ENCODE data around the gene MPZL1. TPM values are rescaled to one million over a fixed set of nuclear protein-coding genes. Genes with fewer than 3 reads are reported as not detected.

The MPZL1 gene
- total RNA-seq, 1 donor from 2014 or later, result 133 TPM

DNA sequence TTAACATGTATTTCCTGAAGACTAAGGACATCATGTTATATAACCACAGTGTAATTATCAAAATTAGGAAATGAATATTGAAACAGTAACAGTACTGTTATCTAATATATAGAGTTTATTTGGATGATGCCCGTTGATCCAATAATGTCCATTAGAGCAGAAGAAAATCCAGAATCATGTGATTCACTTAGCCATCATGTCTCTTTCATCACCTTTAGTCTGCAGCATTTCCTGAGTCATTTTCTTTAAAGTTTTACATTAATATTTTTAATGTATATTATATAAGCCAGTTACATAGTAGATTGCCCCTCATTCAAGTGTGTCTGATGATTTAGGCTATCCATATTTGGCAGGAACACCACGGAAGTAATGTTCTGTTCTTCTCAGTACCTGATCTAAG, 28.9 kb downstream of the MPZL1 start:
- H3K4me3 Mint-ChIP-seq (ENCODE audit: low read depth), result no peak overlapping the region
- H3K27me3 Mint-ChIP-seq, result no peaks in the 10 kb centered on the region
- DNase-seq (ENCODE audit: low spot score, unreplicated experiment), result no peak
- H3K4me1 Mint-ChIP-seq (ENCODE audit: low read depth), result peaks cover 42% of the 10 kb centered on the region
- TF ChIP-seq, protein P1, sequence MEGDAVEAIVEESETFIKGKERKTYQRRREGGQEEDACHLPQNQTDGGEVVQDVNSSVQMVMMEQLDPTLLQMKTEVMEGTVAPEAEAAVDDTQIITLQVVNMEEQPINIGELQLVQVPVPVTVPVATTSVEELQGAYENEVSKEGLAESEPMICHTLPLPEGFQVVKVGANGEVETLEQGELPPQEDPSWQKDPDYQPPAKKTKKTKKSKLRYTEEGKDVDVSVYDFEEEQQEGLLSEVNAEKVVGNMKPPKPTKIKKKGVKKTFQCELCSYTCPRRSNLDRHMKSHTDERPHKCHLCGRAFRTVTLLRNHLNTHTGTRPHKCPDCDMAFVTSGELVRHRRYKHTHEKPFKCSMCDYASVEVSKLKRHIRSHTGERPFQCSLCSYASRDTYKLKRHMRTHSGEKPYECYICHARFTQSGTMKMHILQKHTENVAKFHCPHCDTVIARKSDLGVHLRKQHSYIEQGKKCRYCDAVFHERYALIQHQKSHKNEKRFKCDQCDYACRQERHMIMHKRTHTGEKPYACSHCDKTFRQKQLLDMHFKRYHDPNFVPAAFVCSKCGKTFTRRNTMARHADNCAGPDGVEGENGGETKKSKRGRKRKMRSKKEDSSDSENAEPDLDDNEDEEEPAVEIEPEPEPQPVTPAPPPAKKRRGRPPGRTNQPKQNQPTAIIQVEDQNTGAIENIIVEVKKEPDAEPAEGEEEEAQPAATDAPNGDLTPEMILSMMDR (IDR thresholded peaks at IDR 0.05; ENCODE audit: unreplicated experiment), result no peak
- no peak overlapping the region for H3K27ac Mint-ChIP-seq
- H3K9me3 Mint-ChIP-seq (ENCODE audit: low read depth), result no peaks in the 10 kb centered on the region
- H3K36me3 Mint-ChIP-seq (ENCODE audit: insufficient read depth), result no peaks in the 10 kb centered on the region

DNA sequence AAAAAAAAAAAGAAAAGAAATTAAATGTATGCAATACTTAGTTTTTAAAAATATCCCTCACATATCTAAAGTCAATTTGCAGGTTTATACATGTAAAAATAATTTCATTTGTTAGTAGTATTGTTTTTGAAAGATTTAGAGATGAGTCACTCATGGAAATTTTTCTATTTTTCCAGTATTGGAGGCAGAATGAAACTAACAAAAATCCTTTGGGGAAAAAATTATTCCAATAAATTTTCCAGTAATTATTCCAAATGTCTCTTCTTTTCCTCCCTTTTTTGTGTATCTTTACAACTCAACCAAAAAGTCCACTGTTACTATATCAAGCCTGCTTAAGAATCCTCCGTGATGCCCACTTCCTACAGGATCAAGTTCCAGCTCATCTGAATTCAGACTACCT, 29.9 kb downstream of the MPZL1 start:
- TF ChIP-seq, protein P1 (IDR thresholded peaks at IDR 0.05; ENCODE audit: unreplicated experiment), result no peak
- Mint-ChIP-seq H3K4me3 (ENCODE audit: low read depth) (no peak overlapping the region), H3K27me3 (no peaks in the 10 kb centered on the region), H3K9me3 (ENCODE audit: low read depth) (no peaks in the 10 kb centered on the region), H3K27ac (no peak overlapping the region), H3K4me1 (ENCODE audit: low read depth) (peaks cover 52% of the 10 kb centered on the region), H3K36me3 (ENCODE audit: insufficient read depth) (no peaks in the 10 kb centered on the region)
- DNase-seq (ENCODE audit: low spot score, unreplicated experiment), result no peak

DNA sequence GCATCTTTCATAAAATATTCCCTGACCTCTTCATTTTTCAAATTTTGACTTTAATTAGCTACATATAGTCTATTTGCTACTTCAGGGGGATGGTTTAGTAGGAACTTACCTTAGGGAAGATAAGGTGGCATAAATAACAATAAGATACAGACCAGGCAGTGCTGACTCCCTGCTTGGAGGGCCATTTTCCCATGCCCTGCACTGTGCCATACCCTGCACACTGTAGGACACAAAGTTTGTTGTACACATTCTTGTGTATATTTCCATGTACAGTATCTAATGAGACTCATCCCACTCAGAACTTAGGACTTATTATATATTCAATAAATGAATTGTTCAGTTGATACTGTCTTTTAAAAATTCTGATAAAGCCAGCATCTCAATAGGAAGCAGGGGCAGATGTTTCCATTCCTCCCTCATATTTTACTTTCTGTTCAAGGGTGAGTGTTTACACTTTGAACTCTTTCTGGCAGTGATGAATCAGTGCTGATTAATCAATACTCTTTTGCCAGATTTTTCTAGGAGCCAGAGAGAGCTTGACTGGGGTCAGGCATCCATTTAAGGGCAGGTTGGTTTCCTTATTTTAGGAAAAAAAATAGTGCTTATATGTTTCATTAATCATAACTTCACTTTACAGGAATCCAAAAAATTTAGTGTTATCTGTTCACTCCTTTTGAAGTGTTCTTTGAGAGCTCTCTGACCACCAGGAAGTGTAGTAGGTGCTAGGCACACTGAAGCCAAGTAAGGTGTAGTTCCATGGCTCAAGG, 30.6 kb downstream of the MPZL1 start:
- H3K27ac Mint-ChIP-seq, result peak overlapping the region; percentile 38
- H3K4me1 Mint-ChIP-seq (ENCODE audit: low read depth), result peaks cover 58% of the 10 kb centered on the region
- no peak overlapping the region for H3K4me3 Mint-ChIP-seq (ENCODE audit: low read depth)
- no peaks in the 10 kb centered on the region for H3K9me3 Mint-ChIP-seq (ENCODE audit: low read depth)
- H3K27me3 Mint-ChIP-seq, result no peaks in the 10 kb centered on the region
- no peak for DNase-seq (ENCODE audit: low spot score, unreplicated experiment)
- no peaks in the 10 kb centered on the region for H3K36me3 Mint-ChIP-seq (ENCODE audit: insufficient read depth)
- TF ChIP-seq, protein P1 (IDR thresholded peaks at IDR 0.05; ENCODE audit: unreplicated experiment), result no peak

DNA sequence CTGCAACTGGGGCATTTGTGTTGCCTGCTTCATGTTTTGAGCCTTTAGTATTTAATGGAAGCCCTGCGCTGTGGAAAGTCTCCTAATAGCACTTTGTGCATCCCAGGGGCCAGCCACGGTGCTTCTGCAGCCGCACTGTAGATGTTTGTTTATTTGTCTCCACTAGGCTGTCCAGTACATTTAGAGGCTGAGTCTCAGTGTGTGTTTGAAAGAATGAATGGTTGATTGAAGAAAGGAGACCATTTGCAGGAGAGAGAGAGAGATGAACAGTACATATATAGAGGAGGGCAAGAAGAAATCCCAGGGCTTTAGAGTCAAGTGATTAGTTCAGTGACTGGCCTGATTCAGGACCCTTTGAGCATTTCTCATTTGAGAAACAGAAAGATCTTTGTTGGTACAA, 33.9 kb downstream of the MPZL1 start:
- Mint-ChIP-seq H3K4me3 (ENCODE audit: low read depth) (no peak overlapping the region), H3K4me1 (ENCODE audit: low read depth) (peaks cover 53% of the 10 kb centered on the region), H3K9me3 (ENCODE audit: low read depth) (peaks cover 3% of the 10 kb centered on the region), H3K36me3 (ENCODE audit: insufficient read depth) (peaks cover 4% of the 10 kb centered on the region), H3K27me3 (no peaks in the 10 kb centered on the region), H3K27ac (peak overlapping the region; percentile 58)
- TF ChIP-seq, protein P1 (IDR thresholded peaks at IDR 0.05; ENCODE audit: unreplicated experiment), result no peak
- no peak for DNase-seq (ENCODE audit: low spot score, unreplicated experiment)

DNA sequence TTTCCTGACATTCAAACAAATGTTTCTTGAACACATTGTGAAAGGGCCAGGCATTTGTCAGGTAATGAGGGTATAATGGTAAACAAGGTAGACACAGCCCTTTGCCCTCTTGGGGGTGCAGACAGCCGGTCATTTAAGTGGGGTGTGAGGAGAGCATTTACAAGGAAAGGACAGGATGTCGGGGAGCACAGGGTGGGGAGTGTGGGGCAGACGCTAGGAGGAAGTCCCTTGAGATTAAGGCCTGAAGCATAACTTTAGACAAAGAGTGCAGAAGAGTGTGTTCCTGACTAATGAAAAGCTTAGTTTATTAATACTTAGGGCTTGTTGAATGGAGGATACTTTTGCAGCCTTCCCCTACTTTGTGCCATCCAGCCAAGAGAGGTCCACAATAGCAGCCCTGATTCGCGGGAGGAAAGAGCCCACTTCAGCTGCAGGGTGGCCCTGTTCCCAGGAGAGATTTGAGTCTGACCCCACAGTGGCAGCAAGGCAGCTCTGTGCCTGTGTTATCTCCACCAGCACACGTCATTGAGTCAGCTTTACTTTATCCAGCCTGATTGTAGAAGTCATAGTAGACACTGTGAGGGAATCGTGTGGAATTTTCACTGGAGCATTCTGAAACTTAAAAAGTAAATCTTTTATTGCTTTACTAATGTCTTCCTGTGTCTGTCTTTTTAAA, 35.1 kb downstream of the MPZL1 start:
- Mint-ChIP-seq H3K4me3 (ENCODE audit: low read depth) (no peak overlapping the region), H3K9me3 (ENCODE audit: low read depth) (peaks cover 3% of the 10 kb centered on the region), H3K27ac (peak overlapping the region; percentile 58), H3K36me3 (ENCODE audit: insufficient read depth) (peaks cover 4% of the 10 kb centered on the region), H3K4me1 (ENCODE audit: low read depth) (peaks cover 58% of the 10 kb centered on the region), H3K27me3 (no peaks in the 10 kb centered on the region)
- no peak for DNase-seq (ENCODE audit: low spot score, unreplicated experiment)
- TF ChIP-seq, protein P1 (IDR thresholded peaks at IDR 0.05; ENCODE audit: unreplicated experiment), result no peak

Measured in progenitor cell of endocrine pancreas (in vitro differentiated cells).